HepG2 (cell line): ENCODE results near the gene SCN2A. TPM values are rescaled to one million over a fixed set of nuclear protein-coding genes. Genes with fewer than 3 reads are reported as not detected.

Experiments used
- ATAC-seq: fragments of 200-7000 bp; cut with Tn5 transposase; 3 replicates; pipeline ENCODE4 v1.9.1; 2020; ENCODE audit warnings: mild to moderate bottlenecking, moderate library complexity
- BruUV-seq: library from RNA; stranded (reverse); fragments of 400-500 nt; replicated peaks from 2 replicates; lab custom pipeline; 2021; lab: Mats Ljungman, UMichigan
- CTCF ChIA-PET: fragments of 300-600 bp; formaldehyde crosslinking; extraction: SDS; loops from one replicate; lab custom pipeline; 2021; ENCODE audit warnings: low total read pairs, inconsistent platforms, low intra/inter-chr PET ratio; lab: Yijun Ruan, JAX
- POLR2A ChIA-PET: fragments of 350-600 bp; sonication (Branson Sonifier 250); formaldehyde crosslinking; loops from one replicate; lab custom pipeline; 2020; ENCODE audit warnings: antibody characterized with exemption, inconsistent platforms; lab: Yijun Ruan, JAX
- DNase-seq: peaks from one replicate; pipeline ENCODE4 v3.0.0-alpha.2; 2015; ENCODE audit warnings: low spot score
- FAIRE-seq: peaks from 3 replicates; lab custom pipeline; 2011; peaks lifted over from hg19 to GRCh38; lab: Jason Lieb, UNC
- H2AFZ ChIP-seq: one replicate; pipeline ENCODE4 v1.6.1; 2011; ENCODE audit warnings: low read length, inconsistent platforms
- H3K27ac ChIP-seq: fragments of 300-600 bp; 3 replicates; pipeline ENCODE4 v1.8.0; 2011; ENCODE audit warnings: mixed run types, mild to moderate bottlenecking, mixed read lengths, low read length, inconsistent platforms; ENCODE audit not compliant: insufficient read depth; ENCODE audit errors: extremely low read length
- H3K27me3 ChIP-seq, 2 experiments: fragments of 200-600 bp in 1 of 2; 2 replicates in 1 of 2; 3 replicates in 1 of 2; pipeline versions ENCODE4 v1.6.0 to v1.8.0; 2011; ENCODE audit warnings: low read length in 2 of 2, mild to moderate bottlenecking in 2 of 2, moderate library complexity in 2 of 2, inconsistent platforms in 1 of 2; ENCODE audit not compliant: insufficient read depth in 2 of 2, control insufficient read depth in 1 of 2
- H3K36me3 ChIP-seq, 2 experiments: fragments of 200-600 bp in 1 of 2; replicated peaks in 1 of 2; 2 replicates in 1 of 2; 3 replicates in 1 of 2; pipeline versions ENCODE4 v1.5.1 to v1.8.0; 2011; ENCODE audit warnings: low read length in 2 of 2, inconsistent platforms in 1 of 2; ENCODE audit not compliant: insufficient read depth in 2 of 2, control insufficient read depth in 1 of 2
- H3K4me1 ChIP-seq: 2 replicates; pipeline ENCODE4 v1.5.1; 2012; ENCODE audit warnings: low read length, inconsistent platforms; ENCODE audit not compliant: insufficient read depth
- H3K4me2 ChIP-seq: 2 replicates; pipeline ENCODE4 v1.6.0; 2011; ENCODE audit warnings: low read depth, low read length, inconsistent platforms
- H3K4me3 ChIP-seq, 3 experiments: fragments of 200-600 bp in 1 of 3; sonication (generic), shearing (Covaris generic) in 1 of 3; replicated peaks in 1 of 3; 2 replicates each; pipeline ENCODE4 v1.5.1; 2011 to 2016; ENCODE audit warnings: low read length in 3 of 3, inconsistent platforms in 2 of 3, low read depth in 2 of 3, mild to moderate bottlenecking in 2 of 3, control low read depth in 1 of 3, mixed read lengths in 1 of 3; ENCODE audit not compliant: insufficient read depth in 1 of 3
- H3K79me2 ChIP-seq: one replicate; pipeline ENCODE4 v1.6.1; 2011; ENCODE audit warnings: low read length, inconsistent platforms; ENCODE audit not compliant: insufficient read depth
- H3K9ac ChIP-seq: 2 replicates; pipeline ENCODE4 v1.6.0; 2011; ENCODE audit warnings: mild to moderate bottlenecking, low read depth, low read length, inconsistent platforms; ENCODE audit not compliant: insufficient read depth
- H3K9me3 ChIP-seq: 2 replicates; pipeline ENCODE4 v1.5.1; 2012; ENCODE audit warnings: mild to moderate bottlenecking, low read length
- H4K20me1 ChIP-seq: 2 replicates; pipeline ENCODE4 v1.6.0; 2011; ENCODE audit warnings: inconsistent platforms, mild to moderate bottlenecking, low read length, moderate library complexity; ENCODE audit not compliant: insufficient read depth
- AHDC1 ChIP-seq: sonication (generic); formaldehyde crosslinking; IDR thresholded peaks from 2 replicates; pipeline ENCODE4 v1.5.1; 2020; ENCODE audit warnings: mild to moderate bottlenecking, missing genetic modification reagents, borderline replicate concordance
- ASH2L ChIP-seq: fragments of 300-600, 200-600 bp; sonication (generic); IDR thresholded peaks from 2 replicates; pipeline ENCODE4 v1.7.0; 2017; ENCODE audit warnings: low read depth, mild to moderate bottlenecking, moderate library complexity, mixed read lengths, low read length; ENCODE audit not compliant: insufficient read length
- ATRX ChIP-seq: sonication (generic); formaldehyde crosslinking; IDR thresholded peaks from 2 replicates; pipeline ENCODE4 v1.4.0; 2020; ENCODE audit warnings: missing genetic modification reagents, borderline replicate concordance
- DMTF1 ChIP-seq: sonication (generic); formaldehyde crosslinking; IDR thresholded peaks from 2 replicates; pipeline ENCODE4 v1.4.0; 2020; ENCODE audit warnings: mild to moderate bottlenecking, missing genetic modification reagents
- DNMT3B ChIP-seq: conservative IDR thresholded peaks from 2 replicates; pipeline ENCODE4 v1.6.1; 2016; ENCODE audit warnings: missing biosample characterization, control low read depth
- EZH2 ChIP-seq: conservative IDR thresholded peaks from 2 replicates; pipeline ENCODE4 v1.6.1; 2012; ENCODE audit warnings: mild to moderate bottlenecking, low read depth, low read length, moderate library complexity
- FIP1L1 ChIP-seq: fragments of 200-400 bp; formaldehyde crosslinking; IDR thresholded peaks from 2 replicates; pipeline ENCODE4 v1.6.1; 2018; ENCODE audit warnings: low read depth, mild to moderate bottlenecking, low read length, moderate library complexity, borderline replicate concordance; ENCODE audit not compliant: insufficient read depth
- HNRNPH1 ChIP-seq: fragments of 200-400 bp; formaldehyde crosslinking; optimal IDR thresholded peaks from 2 replicates; pipeline ENCODE3; 2017; ENCODE audit warnings: mild to moderate bottlenecking, low read depth, low read length
- KDM5B ChIP-seq: sonication (generic); formaldehyde crosslinking; IDR thresholded peaks from 2 replicates; pipeline ENCODE4 v1.4.0; 2020; ENCODE audit warnings: missing genetic modification reagents, mild to moderate bottlenecking, borderline replicate concordance
- MED13 ChIP-seq: sonication (generic); formaldehyde crosslinking; IDR thresholded peaks from 2 replicates; pipeline ENCODE4 v1.5.0; 2020; ENCODE audit warnings: missing genetic modification reagents
- MLX ChIP-seq: IDR thresholded peaks from 2 replicates; pipeline ENCODE4 v1.6.1; 2016
- ZBTB7B ChIP-seq: sonication (generic); formaldehyde crosslinking; IDR thresholded peaks from 2 replicates; pipeline ENCODE4 v1.4.0; 2020; ENCODE audit warnings: missing genetic modification reagents
- ZNF205 ChIP-seq: IDR thresholded peaks from 2 replicates; pipeline ENCODE4 v1.6.1; 2018; ENCODE audit warnings: missing biosample characterization, missing genetic modification reagents
- ZNF317 ChIP-seq: sonication (generic); formaldehyde crosslinking; IDR thresholded peaks from 2 replicates; pipeline ENCODE4 v1.5.0; 2020; ENCODE audit warnings: mild to moderate bottlenecking, missing genetic modification reagents
- ZNF639 ChIP-seq: conservative IDR thresholded peaks from 2 replicates; pipeline ENCODE4 v1.6.1; 2018; ENCODE audit warnings: missing genetic modification reagents
- WGBS: methylation state at CpG from one replicate; pipeline ENCODE4 v1.1.6; 2017; ENCODE audit warnings: low lambda C conversion rate; 5-methylcytosine and 5-hydroxymethylcytosine counted together
- in situ Hi-C: cut with HindIII; loops from 2 replicates; pipeline ENCODE4 v1.10.0; 2017; ENCODE audit warnings: low pct_unique_long_range_greater_than_20kb; ENCODE audit not compliant: extremely low pct_ligation_motif_present
- intact Hi-C: fragments of 100-400 bp; cut with micrococcal nuclease; formaldehyde crosslinking; loops from one replicate; pipeline ENCODE4 v1.10.0; 2022; ENCODE audit not compliant: unreplicated experiment
- polyA plus RNA-seq, 8 experiments: library from polyadenylated mRNA; depleted of rRNA in 3 of 8; stranded (reverse) in 7 of 8; unstranded in 1 of 8; fragments of >200 nt; fragmentation: Illumina TruSeq in 4 of 8; extraction: Trizol in 4 of 8; gene quantifications; 2 replicates each; pipeline versions ENCODE4 v1.2.1 to v1.2.3, GENCODE V29; 2011 to 2016; ENCODE audit warnings: low read depth in 4 of 8, missing spikeins in 1 of 8, mixed read lengths in 1 of 8; ENCODE audit not compliant: insufficient read depth in 1 of 8
- total RNA-seq, 5 experiments: library from RNA; depleted of rRNA; stranded (reverse); fragments of >200 nt; fragmentation: Illumina TruSeq; extraction: Trizol; gene quantifications; 2 replicates each; pipeline ENCODE4 v1.2.3, GENCODE V29; 2016; ENCODE audit warnings: low read depth in 1 of 5

The SCN2A gene
- total and polyA plus RNA-seq, 2 of the 13 experiments (the other 11 are each of a cell fraction or from before 2014, with no cell fraction given): 0.20 to 0.30 TPM

DNA sequence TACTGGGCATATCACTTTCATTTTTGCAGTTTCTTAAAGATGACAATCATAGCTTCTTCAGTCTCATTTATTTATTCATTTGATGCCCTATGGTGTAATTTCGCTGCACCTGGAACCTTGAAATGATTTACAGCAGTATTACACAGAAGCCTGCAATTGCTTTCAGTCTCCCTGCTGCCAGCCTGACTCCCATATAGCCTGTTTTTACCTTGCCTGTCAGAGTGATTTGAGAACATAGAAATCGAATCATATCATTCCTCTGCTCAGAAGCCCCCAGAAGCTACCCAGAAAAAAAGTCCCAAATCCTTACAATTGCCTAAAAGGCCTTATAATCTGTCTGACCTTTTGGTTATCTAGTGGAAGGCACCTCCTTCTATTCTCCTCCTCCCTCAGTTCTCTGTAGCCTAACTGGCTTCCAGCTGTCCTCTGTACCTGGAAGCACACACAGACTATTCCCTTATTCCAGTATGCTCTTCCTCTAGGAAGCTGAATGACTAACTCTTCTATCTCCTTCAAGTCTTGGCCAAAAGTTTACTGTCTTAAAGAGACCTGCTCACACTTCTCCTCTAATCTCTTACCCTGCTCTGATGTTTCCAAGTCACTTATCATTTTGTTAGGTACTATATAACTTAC lies 48.0 kb upstream of the SCN2A start:
- no peak overlapping the region for H3K4me2 ChIP-seq
- BruUV-seq: no TSS peak
- no peaks in the 10 kb centered on the region for H4K20me1 ChIP-seq
- no peak overlapping the region for H3K4me3 ChIP-seq
- WGBS: 0% methylated on average over 2 of the region's 2 CpGs
- FAIRE-seq (no peak), DNase-seq (no peak), ATAC-seq (no peak)
- H3K79me2 ChIP-seq: no peaks in the 10 kb centered on the region
- no peaks in the 10 kb centered on the region for H3K4me1 ChIP-seq
- POLR2A ChIA-PET: no interaction called here
- no peak overlapping the region for H2AFZ ChIP-seq
- no peaks in the 10 kb centered on the region for H3K36me3 ChIP-seq
- in situ Hi-C loops: no loop called here
- no peak overlapping the region for H3K9ac ChIP-seq
- intact Hi-C loops: no loop called here
- CTCF ChIA-PET: no interaction called here
- no peaks in the 10 kb centered on the region for H3K27me3 ChIP-seq
- H3K27ac ChIP-seq: no peak overlapping the region
- no peaks in the 10 kb centered on the region for H3K9me3 ChIP-seq
- TF ChIP-seq ATRX (CRISPR knock-in tag) (no peak), FIP1L1 (no peak), AHDC1 (CRISPR knock-in tag) (no peak), ZNF639 (CRISPR knock-in tag) (no peak), MED13 (CRISPR knock-in tag) (no peak), ZNF317 (CRISPR knock-in tag) (no peak), DMTF1 (no peak), HNRNPH1 (no peak), EZH2 (no peak), ASH2L (no peak), ZBTB7B (CRISPR knock-in tag) (no peak), ZNF205 (CRISPR knock-in tag) (no peak), DNMT3B (no peak), KDM5B (CRISPR knock-in tag) (no peak), MLX (CRISPR knock-in tag) (no peak)
